Glutamatergic neuron (in vitro differentiated cells): Measurements from ENCODE around the gene ATP8A2. TPM values are rescaled to one million over a fixed set of nuclear protein-coding genes. Genes with fewer than 3 reads are reported as not detected.

Experiments
- DNase-seq: peaks from one replicate; pipeline ENCODE4 v3.0.0; 2022
- H3K27ac Mint-ChIP-seq: one replicate; pipeline ENCODE4 v1.8.0; 2020; ENCODE audit warnings: mild to moderate bottlenecking, mixed read lengths, inconsistent platforms; ENCODE audit not compliant: unreplicated experiment
- H3K27me3 Mint-ChIP-seq: one replicate; pipeline ENCODE4 v1.8.0; 2020; ENCODE audit warnings: mild to moderate bottlenecking, moderate library complexity, mixed read lengths, inconsistent platforms; ENCODE audit not compliant: unreplicated experiment
- H3K36me3 Mint-ChIP-seq: one replicate; pipeline ENCODE4 v1.8.0; 2020; ENCODE audit warnings: mild to moderate bottlenecking, mixed read lengths, inconsistent platforms; ENCODE audit not compliant: unreplicated experiment
- H3K4me1 Mint-ChIP-seq: one replicate; pipeline ENCODE4 v1.8.0; 2020; ENCODE audit warnings: mild to moderate bottlenecking, low read depth, mixed read lengths, inconsistent platforms; ENCODE audit not compliant: unreplicated experiment
- H3K4me3 Mint-ChIP-seq: one replicate; pipeline ENCODE4 v1.8.0; 2020; ENCODE audit warnings: mild to moderate bottlenecking, mixed read lengths, inconsistent platforms; ENCODE audit not compliant: unreplicated experiment
- H3K9me3 Mint-ChIP-seq: one replicate; pipeline ENCODE4 v1.8.0; 2020; ENCODE audit warnings: mild to moderate bottlenecking, moderate library complexity, mixed read lengths, inconsistent platforms; ENCODE audit not compliant: unreplicated experiment
- total RNA-seq: library from RNA; stranded (reverse); fragmentation: NEBNext Ultra II Directional; extraction: Animal tissue kit (Norgen Biotek cat#: 25700); gene quantifications from one replicate; pipeline ENCODE4 v1.2.1, GENCODE V29; 2021; ENCODE audit not compliant: unreplicated experiment
- TF ChIP-seq, protein P1 (sequence below): fragments of 200-600 bp; sonication (generic); IDR thresholded peaks from one replicate; pipeline ENCODE4 v1.5.0; 2021; ENCODE audit not compliant: partially characterized antibody, unreplicated experiment

The ATP8A2 gene
- total RNA-seq, 1 donor from 2014 or later = 70.1 TPM

DNA sequence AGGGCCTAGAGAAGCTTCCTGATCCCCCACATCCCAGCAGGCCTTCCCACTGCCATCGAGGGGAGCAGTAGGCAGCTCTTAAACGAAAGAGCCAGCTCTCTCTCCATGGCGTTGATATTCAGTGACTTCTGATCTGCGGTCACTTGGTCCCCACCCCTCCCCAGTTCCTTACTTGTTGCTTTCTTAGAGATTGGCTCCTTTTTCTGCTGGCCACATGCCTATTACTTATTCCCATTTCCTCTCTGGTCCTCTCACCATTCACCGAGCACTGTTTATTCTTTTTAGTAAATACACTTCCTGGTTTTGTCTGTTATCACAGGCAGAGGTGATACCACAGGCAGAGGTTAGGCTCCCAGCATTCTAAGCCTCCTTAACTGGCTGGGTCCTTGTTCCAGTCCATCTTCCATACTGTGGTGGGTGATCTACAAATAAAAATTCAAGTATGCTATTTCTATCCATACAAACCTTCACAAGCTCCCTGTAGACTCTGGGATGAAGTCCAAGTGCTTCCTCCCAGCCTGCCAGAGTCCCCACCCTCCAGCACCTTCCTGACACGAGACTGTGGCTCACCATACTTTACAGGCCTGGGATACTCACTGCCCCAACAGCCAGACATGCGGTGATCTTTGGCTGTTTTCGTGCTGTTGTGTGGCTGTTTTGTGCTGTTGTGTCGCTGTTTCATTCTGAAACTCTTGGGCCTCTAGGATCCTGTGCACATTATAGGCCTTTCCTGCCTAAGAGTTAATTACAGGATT lies 315.9 kb downstream of the ATP8A2 start:
- peak overlapping the region; percentile 71 for H3K27ac Mint-ChIP-seq

DNA sequence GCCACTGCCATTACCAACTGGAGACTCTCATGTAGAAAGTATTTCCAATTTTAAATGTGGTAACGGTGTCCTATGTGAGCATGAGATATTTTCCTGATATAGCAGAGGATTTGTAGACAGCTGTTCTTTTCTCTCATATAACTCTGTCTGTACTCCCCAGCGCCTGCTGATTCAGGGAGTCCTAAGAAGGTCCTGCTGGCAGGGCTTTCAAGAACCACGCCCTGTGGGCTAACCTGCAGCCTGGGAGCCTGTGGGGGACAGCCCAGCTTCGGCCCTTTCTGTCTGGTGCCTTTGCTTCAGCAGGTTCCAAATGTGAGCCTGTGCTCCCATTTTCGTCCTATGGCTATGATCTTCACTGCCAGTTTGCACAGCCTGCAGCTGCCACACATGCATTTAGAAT lies 316.8 kb downstream of the ATP8A2 start:
- H3K9me3 Mint-ChIP-seq = peaks cover 2% of the 10 kb centered on the region
- peaks cover 4% of the 10 kb centered on the region for H3K36me3 Mint-ChIP-seq
- DNase-seq = peak; percentile 26
- no peak overlapping the region for H3K4me3 Mint-ChIP-seq
- peaks cover 14% of the 10 kb centered on the region for H3K27me3 Mint-ChIP-seq
- TF ChIP-seq, protein P1, sequence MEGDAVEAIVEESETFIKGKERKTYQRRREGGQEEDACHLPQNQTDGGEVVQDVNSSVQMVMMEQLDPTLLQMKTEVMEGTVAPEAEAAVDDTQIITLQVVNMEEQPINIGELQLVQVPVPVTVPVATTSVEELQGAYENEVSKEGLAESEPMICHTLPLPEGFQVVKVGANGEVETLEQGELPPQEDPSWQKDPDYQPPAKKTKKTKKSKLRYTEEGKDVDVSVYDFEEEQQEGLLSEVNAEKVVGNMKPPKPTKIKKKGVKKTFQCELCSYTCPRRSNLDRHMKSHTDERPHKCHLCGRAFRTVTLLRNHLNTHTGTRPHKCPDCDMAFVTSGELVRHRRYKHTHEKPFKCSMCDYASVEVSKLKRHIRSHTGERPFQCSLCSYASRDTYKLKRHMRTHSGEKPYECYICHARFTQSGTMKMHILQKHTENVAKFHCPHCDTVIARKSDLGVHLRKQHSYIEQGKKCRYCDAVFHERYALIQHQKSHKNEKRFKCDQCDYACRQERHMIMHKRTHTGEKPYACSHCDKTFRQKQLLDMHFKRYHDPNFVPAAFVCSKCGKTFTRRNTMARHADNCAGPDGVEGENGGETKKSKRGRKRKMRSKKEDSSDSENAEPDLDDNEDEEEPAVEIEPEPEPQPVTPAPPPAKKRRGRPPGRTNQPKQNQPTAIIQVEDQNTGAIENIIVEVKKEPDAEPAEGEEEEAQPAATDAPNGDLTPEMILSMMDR = no peak
- peaks cover 48% of the 10 kb centered on the region for H3K4me1 Mint-ChIP-seq
- no peak overlapping the region for H3K27ac Mint-ChIP-seq

More for the DNA sequence above, 315.9 kb downstream of the ATP8A2 start:
- DNase-seq = peak; percentile 28
- Mint-ChIP-seq H3K4me3 (no peak overlapping the region), H3K27me3 (peaks cover 10% of the 10 kb centered on the region), H3K9me3 (peaks cover 2% of the 10 kb centered on the region), H3K36me3 (peaks cover 4% of the 10 kb centered on the region), H3K4me1 (peaks cover 48% of the 10 kb centered on the region)
- TF ChIP-seq, protein P1 = no peak

DNA sequence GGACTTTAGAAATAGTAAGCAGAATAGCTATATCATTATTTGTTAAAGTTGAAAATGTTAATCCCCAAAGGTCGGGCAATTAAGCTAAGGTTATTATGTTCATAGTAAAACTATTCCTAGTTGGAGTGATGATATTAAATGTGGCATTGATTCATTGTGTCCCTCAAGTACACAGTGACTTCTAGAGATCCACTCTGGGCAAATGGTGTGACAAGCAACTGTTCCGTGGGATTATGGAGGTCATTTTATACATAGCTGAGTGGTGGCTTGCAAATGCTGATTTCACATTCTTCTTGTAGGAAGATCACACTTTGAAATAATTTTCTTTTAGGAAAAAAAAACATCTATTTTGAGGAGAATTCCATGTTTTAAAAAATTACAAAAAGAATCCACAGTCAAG lies 317.8 kb downstream of the ATP8A2 start:
- peaks cover 14% of the 10 kb centered on the region for H3K27me3 Mint-ChIP-seq
- H3K4me3 Mint-ChIP-seq = no peak overlapping the region
- peaks cover 48% of the 10 kb centered on the region for H3K4me1 Mint-ChIP-seq
- peaks cover 2% of the 10 kb centered on the region for H3K9me3 Mint-ChIP-seq
- H3K27ac Mint-ChIP-seq = no peak overlapping the region
- DNase-seq = no peak
- TF ChIP-seq, protein P1 = no peak
- peaks cover 4% of the 10 kb centered on the region for H3K36me3 Mint-ChIP-seq

DNA sequence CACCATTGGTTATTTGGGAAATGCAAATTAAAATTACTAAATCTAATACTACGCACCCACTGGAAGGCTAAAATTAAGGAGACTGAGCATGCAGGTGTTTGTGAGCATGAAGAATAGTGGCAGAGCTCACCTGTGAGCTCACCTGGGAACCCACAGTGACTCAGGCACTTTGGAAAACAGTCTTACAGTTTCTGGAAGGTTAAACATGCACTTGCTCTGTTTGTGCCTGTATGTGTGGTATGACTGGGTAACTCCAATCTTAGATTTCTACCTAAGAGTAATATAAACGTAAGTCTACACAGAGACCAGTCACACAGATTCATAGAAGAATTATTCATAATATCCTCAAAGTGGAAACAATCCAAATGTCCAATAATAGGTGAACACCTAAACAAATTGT lies 318.8 kb downstream of the ATP8A2 start:
- no peak overlapping the region for H3K27ac Mint-ChIP-seq
- peaks cover 2% of the 10 kb centered on the region for H3K9me3 Mint-ChIP-seq
- peaks cover 5% of the 10 kb centered on the region for H3K36me3 Mint-ChIP-seq
- TF ChIP-seq, protein P1 = no peak
- H3K27me3 Mint-ChIP-seq = peaks cover 12% of the 10 kb centered on the region
- no peak overlapping the region for H3K4me3 Mint-ChIP-seq
- no peak for DNase-seq
- peaks cover 43% of the 10 kb centered on the region for H3K4me1 Mint-ChIP-seq

DNA sequence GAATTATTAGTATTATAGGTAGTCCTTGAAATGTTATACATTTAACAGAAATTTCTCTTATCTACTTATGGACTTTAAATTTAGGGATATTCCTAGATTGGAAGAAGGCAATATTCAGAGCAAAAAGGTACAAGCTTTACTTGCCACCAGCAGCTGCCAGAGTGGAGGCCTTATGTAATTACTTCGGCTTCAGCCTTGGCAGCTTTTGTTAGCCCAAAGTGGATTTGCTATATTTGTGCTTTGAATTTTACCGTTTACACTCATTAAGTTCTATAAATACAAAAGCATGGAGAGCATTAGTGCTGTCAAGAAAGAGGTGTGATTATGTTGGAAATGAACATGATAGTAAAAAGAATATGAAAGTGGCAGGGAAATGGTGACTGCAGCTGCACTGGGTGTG lies 319.9 kb downstream of the ATP8A2 start:
- Mint-ChIP-seq H3K4me1 (peaks cover 43% of the 10 kb centered on the region), H3K36me3 (peaks cover 7% of the 10 kb centered on the region), H3K9me3 (peaks cover 2% of the 10 kb centered on the region), H3K27me3 (peaks cover 11% of the 10 kb centered on the region), H3K27ac (peak overlapping the region; percentile 78), H3K4me3 (peak overlapping the region; percentile 53)
- DNase-seq = no peak
- TF ChIP-seq, protein P1 = no peak
